ENCODE data around the gene CCDC192. TPM values are rescaled to one million over a fixed set of nuclear protein-coding genes. Genes with fewer than 3 reads are reported as not detected.

CCDC192 gene
- total RNA-seq, 1 donor from 2014 or later, result not detected

DNA sequence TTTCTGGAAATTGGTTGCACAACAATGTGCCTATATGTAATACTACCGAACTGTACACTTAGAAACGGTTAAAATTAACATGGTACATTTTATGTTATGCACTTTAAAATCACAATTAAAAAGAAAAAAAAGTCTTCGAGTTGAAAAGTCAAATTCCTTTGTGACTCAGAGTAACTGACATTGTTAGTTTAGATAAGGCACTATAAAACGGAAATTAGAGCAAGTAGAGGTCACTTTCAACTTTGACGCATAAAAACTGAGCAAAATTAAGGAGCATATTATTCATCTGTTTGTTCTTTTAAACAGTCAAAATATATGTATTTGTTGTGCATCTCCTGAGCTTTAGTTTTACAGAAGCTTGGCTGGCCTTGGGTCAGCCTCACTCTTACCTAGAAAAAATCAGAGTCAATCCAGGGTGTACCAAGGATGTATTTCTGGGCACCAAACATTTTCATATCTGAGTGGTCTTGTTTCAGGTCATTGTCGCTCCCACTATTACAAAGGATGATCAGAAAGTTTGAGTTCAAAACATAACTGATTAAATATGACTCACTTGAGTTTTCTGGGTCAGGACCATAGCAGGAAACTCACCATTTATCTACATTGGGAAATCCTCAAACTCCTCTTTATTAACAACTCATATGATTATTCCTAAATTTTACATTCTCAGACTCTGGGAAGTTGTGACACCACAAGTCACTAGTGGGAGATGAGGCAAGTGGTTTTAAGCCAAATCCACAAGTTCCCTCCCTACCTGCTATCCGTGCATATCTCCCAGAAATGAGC is 160.6 kb downstream of the CCDC192 start:
- no peak for DNase-seq (ENCODE audit: low spot score)

DNA sequence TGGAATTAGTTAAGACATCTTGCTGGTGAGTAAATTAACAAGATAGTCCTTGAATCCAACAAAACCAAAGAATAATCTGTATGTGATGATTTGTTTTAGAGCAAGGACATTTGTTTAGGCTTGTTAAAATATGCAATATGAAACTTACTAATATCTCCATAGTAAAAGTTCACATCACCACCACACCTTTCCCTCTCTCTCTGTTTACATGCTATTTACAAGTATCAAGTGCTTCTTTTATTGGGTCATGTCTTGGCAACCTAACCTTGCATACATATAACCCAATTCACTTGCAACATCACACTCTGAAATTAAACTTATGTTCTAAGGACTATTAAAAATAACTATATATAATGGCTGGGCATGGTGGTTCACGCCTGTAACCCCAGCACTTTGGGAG is 161.3 kb downstream of the CCDC192 start:
- DNase-seq (ENCODE audit: low spot score), result no peak
- intact Hi-C loops (cut with DNase I), result no loop called here

More for the DNA sequence above, 160.6 kb downstream of the CCDC192 start:
- intact Hi-C loops (cut with DNase I), result no loop called here

DNA sequence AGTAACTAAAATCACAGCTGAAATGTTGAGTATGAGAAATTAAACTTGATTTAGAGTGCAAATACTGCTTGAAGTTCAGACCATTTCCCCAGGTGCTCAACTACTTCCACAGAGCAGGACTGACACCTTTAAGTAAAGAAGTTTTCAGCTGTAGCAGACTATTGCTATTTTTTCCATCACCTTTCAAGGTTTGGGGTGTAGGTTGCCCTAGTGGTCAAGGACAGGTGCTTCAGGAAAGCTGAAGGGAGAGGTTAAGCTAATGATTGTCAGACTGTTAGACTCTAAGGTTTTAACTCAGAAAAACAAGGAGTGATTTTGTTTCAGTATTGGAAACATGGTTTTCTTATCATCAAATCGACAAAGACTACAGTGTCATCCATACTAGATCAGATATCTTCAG is 162.1 kb downstream of the CCDC192 start:
- intact Hi-C loops (cut with DNase I), result no loop called here
- DNase-seq (ENCODE audit: low spot score), result no peak

DNA sequence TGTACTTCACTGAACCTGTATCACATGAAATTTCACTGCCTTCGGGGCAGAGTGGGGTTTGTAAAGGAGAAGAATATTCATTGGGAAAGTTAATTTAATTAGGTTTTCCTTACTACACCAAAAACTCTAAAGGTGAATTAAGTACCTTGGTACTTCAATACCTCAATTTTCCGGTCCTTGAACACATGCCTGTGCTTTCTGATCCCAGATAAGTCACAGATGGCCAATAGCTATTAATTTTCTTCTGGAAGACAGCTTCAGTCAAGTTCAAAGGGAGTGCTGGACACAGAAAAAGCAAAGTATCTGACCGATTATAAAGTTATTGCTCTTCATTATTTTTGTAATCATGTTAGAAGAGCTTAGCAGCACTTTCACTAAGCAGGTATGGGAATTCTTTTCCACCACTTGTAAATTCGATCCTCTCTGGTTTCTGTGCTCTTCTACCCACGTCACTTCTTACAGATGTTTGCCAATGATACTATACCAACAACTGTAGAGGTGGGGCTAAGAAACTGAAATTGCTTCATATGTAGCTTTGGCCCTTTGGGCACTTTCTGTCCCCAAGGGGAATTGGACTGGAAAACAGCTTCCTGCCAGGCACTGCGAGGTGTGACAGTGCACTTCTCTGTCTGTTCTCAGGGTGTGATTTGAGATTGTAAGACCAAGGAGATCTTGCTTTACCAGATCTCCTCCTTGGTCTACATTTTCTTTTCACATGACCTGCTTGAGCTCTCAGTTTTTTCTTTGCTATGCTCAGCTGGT is 164.0 kb downstream of the CCDC192 start:
- intact Hi-C loops (cut with DNase I), result no loop called here
- DNase-seq (ENCODE audit: low spot score), result no peak

DNA sequence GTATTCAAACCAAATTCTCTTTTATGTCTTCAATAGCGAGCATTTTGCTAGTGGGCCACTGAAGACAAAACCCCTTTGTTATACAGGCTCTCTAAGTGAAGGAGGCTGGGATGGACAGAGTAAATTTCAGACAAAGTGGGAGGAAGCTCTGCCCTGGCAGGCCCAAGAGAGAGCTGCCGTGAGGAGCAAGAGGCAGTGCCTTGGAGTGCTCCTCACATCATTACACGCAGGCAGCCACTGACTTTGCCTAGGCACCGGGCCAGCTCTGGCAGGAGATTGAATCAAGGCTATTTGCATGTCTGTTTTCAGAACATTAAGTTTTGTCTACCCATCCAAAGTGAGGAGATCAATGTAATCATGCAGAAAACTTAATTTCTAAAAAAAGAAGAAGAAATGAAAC is 167.7 kb downstream of the CCDC192 start:
- DNase-seq (ENCODE audit: low spot score), result peak; percentile 83
- intact Hi-C loops (cut with DNase I), result loop anchor here (2.0 to 10.0 kb wide), 4 partner anchors 91 to 324 kb away; partner anchors contain the start of gene SLC12A2

DNA sequence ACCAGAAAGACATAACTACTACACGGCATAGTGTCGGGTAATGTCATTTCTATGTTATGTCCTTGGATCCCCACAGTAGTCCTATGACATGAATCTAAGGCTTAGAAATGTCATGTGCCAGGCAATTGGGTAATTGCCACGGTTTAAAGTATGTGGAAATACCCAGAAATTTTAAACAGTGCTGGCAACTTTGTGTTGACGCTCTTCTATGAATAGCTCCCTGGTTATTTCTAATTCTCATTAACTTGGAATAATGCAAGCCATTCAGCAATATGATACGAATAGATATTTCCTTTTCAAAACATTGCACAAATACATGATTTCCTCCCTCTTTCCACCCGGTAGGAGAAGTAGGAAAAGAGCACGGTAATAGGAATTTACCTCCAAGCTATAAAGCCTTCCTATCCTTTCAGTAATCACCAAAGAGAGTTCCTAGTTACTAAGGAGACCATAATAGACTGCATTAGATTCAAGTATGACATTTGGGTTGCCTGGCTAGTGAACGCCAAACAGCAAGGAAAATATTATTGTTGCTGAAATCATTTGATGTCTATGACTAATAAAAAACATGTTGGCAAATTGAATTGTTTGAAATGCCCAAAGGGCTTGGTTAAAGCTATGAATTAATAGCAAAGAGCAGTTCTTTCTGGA is 168.4 kb downstream of the CCDC192 start:
- intact Hi-C loops (cut with DNase I), result loop anchor here (2.0 to 10.0 kb wide), 4 partner anchors 91 to 323 kb away; partner anchors contain the start of gene SLC12A2
- no peak for DNase-seq (ENCODE audit: low spot score)

DNA sequence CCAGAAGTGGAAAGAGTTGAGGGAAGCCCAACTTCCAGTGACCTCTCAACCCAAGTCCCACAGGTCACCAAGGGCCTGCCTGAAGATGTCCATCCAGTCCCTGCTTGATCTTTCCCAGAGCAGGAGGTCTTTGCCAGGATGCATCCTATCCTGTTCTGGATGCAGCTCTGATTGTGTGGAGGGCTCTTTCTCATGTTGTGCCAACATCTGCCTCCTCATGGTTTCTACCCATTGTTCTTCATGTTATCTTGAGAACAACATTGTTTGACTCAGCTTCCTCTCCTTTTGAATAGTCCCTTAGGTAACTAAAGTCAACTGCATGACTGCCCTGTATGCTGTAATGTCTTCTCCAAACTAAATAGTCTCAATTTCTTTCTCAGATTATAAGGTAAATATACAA is 169.3 kb downstream of the CCDC192 start:
- intact Hi-C loops (cut with DNase I), result loop anchor here (5.0 to 10.0 kb wide), 3 partner anchors 90 to 322 kb away; no protein-coding TSS in a partner anchor
- no peak for DNase-seq (ENCODE audit: low spot score)

DNA sequence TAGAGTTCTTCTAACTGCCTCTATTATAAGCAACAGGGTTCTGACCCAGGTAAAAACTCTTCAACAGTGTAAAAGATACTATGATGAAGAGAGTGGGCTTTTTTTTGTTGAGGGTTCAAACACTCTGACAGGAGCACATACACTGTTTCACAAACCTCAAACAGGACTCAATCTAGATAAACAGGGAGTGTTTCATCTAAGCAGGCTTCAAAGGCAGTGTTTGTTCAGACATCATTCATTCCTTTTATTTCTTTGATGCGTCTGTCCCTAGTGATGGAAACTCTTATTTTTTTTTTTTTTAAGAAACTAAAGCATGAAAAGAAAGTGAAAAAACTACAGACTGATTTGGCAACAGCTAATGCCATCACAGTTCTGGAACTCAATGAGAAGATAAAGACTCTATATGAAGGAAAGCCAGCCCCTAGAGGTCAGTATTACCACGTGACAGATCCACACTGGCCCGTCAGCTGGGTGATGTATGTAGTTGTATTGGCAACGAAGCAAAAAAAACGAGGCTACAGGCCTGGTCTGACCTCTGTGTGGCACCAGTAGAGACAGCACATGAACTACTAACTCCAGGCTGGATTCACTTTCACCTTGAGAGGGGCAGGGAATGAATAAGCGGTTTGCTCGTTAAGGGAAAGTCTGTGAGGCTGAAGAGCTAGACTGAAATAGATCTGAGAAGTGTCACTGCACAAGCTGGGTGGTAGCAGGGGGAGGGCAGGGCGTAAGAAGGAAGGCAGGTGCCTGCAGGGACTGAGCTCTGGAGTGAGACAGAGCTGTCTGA is 172.2 kb downstream of the CCDC192 start:
- no peak for DNase-seq (ENCODE audit: low spot score)
- intact Hi-C loops (cut with DNase I), result loop anchor here (10.0 kb wide), 2 partner anchors 111 to 319 kb away; no protein-coding TSS in a partner anchor

DNA sequence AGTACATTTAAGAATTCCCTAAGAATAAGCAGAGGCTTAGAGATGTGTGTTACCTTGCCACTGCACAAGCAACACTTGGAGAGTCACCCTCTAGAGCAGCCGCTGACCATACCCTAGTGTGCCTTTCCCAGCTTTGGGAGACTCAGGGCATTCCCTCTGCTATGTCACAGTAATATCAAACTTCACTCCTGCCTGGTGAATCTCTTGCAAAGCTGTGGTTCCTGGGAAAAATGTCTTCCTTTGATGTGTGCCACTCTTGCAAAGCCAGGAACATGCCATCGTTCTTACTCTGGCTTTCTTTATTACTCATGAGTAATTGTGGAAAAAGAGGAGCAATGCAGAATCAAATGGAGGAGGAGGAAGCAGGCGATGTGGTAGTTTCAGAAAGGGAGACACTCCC is 173.2 kb downstream of the CCDC192 start:
- intact Hi-C loops (cut with DNase I), result loop anchor here (10.0 kb wide), 2 partner anchors 112 to 318 kb away; no protein-coding TSS in a partner anchor
- DNase-seq (ENCODE audit: low spot score), result no peak

DNA sequence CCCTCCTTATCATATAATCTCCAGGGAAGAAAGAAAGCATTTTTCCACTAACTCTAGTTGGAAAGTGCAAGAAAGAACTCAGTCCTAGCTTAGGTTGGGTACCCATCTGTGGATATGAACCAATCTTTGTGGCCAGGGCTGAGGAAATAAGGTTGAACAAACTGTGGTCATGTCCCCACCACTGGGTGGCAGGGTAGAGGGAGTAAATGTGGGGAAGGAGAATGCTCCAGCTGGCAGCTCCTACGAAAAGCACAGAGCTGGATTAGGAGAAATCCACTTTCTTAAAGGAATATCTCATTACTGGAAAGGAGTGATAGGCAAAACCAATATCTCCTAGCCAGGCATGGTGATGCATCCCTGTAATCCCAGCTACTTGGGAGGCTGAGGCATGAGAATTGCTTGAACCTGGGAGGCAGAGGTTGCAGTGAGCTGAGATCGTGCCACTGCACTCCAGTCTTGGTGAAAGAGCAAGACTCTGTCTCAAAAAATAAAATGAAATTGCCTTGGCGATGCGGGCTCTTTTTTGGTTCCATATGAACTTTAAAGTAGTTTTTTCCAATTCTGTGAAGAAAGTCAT is 175.1 kb downstream of the CCDC192 start:
- no peak for DNase-seq (ENCODE audit: low spot score)
- intact Hi-C loops (cut with DNase I), result loop anchor here (2.0 to 10.0 kb wide), 3 partner anchors 113 to 317 kb away; partner anchors contain the start of gene SLC12A2

DNA sequence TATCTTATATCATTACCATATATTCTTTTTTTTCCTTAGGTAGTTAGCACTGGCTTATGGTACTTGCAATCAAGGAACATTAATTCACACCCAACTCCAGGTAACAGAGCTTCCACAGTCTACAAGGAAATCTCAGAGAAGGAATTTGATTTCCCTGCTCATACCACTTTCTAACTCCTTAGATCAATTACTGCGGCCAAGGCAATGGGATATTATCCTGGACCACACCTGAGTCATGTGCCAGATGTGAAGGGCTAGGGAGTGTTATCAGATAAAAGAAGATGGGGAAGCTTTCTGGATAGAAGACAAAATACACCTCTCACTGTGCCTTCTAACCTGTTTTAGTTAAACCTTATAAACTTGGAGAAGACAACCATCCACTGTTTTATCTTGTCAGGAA is 181.2 kb downstream of the CCDC192 start:
- no peak for DNase-seq (ENCODE audit: low spot score)
- intact Hi-C loops (cut with DNase I), result no loop called here

DNA sequence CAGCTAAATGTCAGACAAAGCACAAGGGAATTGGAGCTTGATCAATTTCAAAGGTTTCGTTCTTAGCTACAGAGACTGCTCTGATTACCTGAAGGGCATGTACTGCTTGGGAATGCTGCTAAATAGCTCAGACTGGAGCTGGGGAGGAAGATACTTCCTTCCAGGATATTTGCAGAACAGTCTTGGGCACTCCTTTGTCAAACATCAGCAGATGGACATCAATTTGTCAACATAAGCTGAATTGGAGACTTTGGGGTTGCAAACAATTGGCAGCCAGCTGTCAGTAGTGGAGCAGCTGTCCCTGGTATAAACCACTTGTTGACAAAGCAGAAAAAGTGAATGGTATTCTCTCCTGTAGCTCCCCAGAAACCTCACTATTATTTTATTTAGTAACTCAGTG is 182.0 kb downstream of the CCDC192 start:
- no peak for DNase-seq (ENCODE audit: low spot score)
- intact Hi-C loops (cut with DNase I), result loop anchor here (5.0 kb wide), 1 partner anchor 152 kb away; no protein-coding TSS in a partner anchor

DNA sequence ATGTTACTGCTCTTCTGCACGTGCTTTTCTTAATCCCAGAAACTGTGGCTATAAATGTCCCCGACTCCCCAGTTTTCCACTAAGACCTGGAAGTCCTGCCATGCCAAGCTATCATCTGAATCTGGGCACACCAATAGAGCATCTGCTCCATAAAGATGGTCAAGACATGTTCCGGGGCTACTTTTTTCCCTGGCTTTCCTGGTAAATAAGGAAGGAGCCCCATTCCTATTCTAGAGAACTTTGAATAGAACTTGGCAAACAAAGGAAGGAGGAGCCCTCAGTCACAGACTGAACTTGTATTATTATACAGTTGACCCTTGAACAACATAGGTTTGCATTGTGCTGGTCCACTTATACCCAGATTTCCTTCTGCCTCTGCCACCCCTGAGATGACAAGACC is 182.9 kb downstream of the CCDC192 start:
- intact Hi-C loops (cut with DNase I), result loop anchor here (5.0 kb wide), 1 partner anchor 151 kb away; no protein-coding TSS in a partner anchor

DNA sequence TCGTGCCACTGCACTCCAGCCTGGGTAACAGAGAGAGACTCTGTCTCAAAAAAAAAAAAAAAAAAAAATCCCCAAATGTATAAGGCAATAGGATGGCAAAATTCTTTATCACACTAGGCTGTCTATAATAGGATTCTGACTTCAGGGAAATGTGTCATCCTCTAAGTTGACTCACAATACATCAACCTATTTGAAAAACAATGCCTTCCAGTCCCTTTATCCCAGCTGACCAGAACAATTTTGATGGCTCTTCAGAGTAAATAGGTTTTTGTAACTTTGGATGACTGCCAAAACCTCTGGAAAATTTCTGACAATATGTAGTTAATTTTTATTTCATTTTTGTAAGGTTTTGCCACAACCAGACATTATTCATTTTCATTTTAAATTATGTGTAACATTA is 184.1 kb downstream of the CCDC192 start:
- intact Hi-C loops (cut with DNase I), result loop anchor here (5.0 kb wide), 1 partner anchor 150 kb away; no protein-coding TSS in a partner anchor
- DNase-seq (ENCODE audit: low spot score), result no peak

More for the DNA sequence above, 182.9 kb downstream of the CCDC192 start:
- DNase-seq (ENCODE audit: low spot score), result no peak

DNA sequence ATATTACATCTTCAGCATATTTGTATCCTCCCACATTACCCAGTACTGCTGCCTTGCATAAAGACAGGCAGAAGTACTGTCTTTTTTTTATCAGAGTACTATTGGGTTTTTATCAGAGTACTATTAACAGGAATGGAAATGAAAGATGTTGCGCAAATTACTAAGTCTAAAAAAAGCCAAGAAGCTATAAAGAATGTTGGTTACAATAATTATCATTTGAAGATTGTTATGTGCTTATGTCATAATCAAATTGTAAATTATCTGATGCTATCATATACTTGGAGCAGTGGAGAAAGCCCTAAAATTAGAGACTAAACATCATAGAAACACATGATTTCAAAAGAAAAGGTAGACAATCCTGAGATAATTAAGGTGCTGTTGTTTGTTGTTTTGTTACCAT is 188.8 kb downstream of the CCDC192 start:
- no peak for DNase-seq (ENCODE audit: low spot score)
- intact Hi-C loops (cut with DNase I), result no loop called here

DNA sequence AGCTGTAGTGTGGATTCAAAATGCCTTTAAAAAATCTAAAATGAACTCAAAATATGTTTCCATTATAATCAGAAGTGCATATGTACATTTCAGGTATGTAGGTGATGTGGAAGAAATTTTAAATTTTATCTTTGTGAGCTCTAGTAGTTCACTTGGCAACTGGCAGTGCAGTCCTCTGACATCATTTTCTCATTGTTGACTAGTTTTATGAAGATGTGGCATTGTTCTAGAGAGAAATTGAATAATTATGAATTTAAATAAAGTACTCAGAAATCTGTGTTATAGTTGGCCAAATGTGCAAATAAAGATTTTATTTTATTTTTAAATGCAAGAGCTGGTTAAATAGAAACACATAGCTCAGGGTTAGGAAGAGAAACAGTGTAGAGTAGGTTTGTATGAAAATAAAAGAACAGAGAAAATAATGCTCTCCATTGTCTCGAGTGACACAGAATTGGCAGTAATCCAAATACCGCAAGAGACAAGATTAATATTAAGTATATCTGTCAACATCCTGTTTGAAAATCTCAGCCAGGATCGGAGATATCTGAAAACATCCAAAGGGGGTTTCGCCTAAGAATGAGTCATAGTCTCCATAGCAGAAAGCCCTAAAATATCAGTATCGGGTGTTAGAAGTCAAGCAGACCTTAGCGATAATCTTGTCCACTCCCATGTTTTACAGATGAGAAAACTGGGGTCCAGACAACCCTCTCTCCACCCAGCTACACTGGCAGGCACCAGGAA is 189.4 kb downstream of the CCDC192 start:
- DNase-seq (ENCODE audit: low spot score), result no peak
- intact Hi-C loops (cut with DNase I), result no loop called here

DNA sequence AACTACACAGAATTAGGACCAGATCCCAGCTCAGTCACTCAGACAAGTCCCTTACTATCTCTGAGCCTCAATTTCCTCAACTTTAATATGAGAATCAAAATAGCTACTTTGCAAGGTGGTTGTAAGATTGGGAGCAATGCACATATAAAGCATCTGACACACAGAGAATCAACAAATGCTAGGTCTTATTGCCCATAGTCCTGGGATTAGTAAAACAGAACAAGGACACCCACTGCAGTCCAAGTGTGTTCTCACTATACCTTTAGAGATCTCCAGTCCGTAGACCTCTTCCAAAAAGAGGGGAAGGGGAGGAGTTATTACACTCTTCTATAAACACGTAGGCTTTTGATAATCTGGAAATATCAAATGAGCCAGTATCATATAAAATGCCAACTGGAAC is 190.0 kb downstream of the CCDC192 start:
- intact Hi-C loops (cut with DNase I), result no loop called here
- no peak for DNase-seq (ENCODE audit: low spot score)

DNA sequence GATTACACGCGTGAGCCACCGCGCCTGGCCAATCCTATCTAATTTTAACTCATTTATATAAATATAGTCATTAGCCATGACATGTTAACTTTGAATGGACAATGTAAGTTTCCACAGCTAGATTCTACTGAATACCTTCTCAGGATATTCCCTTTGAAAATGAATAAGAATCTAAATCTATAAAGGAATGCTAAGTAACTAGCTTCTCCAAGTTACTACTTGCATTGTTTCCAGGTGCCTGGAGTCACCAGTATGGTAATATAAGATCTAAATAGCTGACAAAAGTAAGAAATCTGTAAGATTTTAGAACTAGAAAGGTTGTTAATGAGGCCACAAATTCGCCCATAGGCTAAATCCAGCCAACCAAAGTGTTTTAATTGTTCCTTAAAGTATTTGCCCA is 191.3 kb downstream of the CCDC192 start:
- no peak for DNase-seq (ENCODE audit: low spot score)
- intact Hi-C loops (cut with DNase I), result no loop called here
